Measurements from ENCODE around the gene BST1.

BST1 gene

DNA sequence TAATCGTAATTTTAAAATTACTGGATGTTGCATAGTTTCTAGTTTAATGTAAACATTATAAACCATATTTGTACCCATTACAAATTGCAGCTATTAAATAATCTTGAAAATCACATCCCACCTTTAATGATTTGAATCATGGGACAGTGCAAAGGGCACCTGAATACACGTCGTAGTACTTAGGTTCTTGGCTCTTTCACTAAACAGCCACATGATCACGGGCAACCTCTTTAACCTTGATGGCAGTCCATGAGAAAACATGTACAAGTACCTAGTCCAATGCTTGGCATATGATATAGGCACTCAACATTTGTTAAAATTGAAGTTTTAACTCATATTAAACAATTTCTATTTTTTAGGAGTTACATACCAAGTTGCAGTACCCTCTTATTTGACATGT, 35.9 kb upstream of the BST1 start:
- Histone ChIP-seq H3K4me1 (ENCODE audit: control extremely low read depth in 1 of 4, control insufficient read depth in 4 of 4, insufficient read depth in 4 of 4, low read length in 3 of 4) (peaks cover 4 to 17% (median 10%) of the 10 kb centered on the region in 4 experiments), H3K4me3 (ENCODE audit: control insufficient read depth in 1 of 7, extremely low read depth in 1 of 7, insufficient read depth in 4 of 7, low read depth in 2 of 7, low read length in 6 of 7) (no peak overlapping the region), H3K36me3 (ENCODE audit: control insufficient read depth in 4 of 4, insufficient read depth in 4 of 4, low read length in 3 of 4) (peaks cover 0 to 3% (median 0%) of the 10 kb centered on the region in 4 experiments), H3K9me3 (ENCODE audit: control extremely low read depth in 1 of 5, control insufficient read depth in 4 of 5, insufficient read depth in 2 of 5, low read depth in 1 of 5, low read length in 4 of 5) (no peaks in the 10 kb centered on the region), H3K27ac (ENCODE audit: insufficient read depth in 1 of 2, low read depth in 1 of 2, low read length in 2 of 2, poor library complexity in 1 of 2, severe bottlenecking in 2 of 2) (no peak overlapping the region), H3K27me3 (replicated peaks in 2 of 5; ENCODE audit: control insufficient read depth in 4 of 5, insufficient read depth in 5 of 5, low read length in 4 of 5) (no peaks in the 10 kb centered on the region)
- DNase-seq, result no peak
- CTCF ChIA-PET, result interaction anchor here (0.7 to 1.8 kb wide), 2 partner anchors 10 kb away, joined by 3 to 6 read pairs; no protein-coding TSS in a partner anchor
- 96% methylated on average over 3 of the region's 4 CpGs for WGBS (ENCODE audit: insufficient coverage)
- POLR2A ChIA-PET, result no interaction called here

DNA sequence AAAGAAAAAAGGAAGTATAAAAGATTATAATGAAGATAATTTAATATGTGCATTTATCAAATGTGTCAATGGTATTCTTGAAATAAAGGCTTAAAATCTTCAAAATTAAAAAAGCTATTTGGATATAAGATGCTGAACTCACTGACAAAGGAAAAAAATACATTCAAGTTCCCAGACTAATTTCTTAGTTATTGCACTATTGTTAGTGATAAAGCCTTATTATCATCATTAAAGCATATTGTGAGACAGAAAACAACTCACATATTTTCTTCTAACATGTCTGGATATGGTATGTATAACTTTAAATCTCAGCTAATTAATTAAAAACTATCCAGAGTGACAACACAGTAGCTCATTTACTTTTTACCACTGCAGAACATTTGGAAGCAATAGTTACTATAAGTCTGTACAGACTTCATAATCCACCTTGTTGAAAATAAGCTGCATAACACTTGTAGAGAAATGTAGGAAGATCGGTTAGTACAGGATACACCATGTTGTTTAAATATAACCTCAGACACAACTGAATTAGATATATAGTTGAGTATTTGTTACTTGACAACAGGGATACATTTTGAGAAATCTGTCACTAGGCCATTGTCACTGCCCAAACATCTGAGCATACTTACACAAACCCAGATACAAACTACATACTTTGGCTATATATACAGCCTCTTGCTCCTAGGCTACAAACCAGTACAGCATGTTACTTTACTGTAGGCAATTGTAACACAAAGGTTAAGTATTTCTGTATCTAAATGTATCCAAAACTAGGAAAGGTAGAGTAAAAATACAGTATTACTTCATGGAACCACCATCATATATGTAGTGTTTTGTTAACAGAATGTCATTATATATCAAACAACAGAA, 34.1 kb upstream of the BST1 start:
- Histone ChIP-seq H3K27me3 (replicated peaks in 2 of 5; ENCODE audit: control insufficient read depth in 4 of 5, insufficient read depth in 5 of 5, low read length in 4 of 5) (no peaks in the 10 kb centered on the region), H3K27ac (ENCODE audit: insufficient read depth in 1 of 2, low read depth in 1 of 2, low read length in 2 of 2, poor library complexity in 1 of 2, severe bottlenecking in 2 of 2) (no peak overlapping the region), H3K9me3 (ENCODE audit: control extremely low read depth in 1 of 5, control insufficient read depth in 4 of 5, insufficient read depth in 2 of 5, low read depth in 1 of 5, low read length in 4 of 5) (no peaks in the 10 kb centered on the region), H3K4me3 (ENCODE audit: control insufficient read depth in 1 of 7, extremely low read depth in 1 of 7, insufficient read depth in 4 of 7, low read depth in 2 of 7, low read length in 6 of 7) (no peak overlapping the region), H3K36me3 (ENCODE audit: control insufficient read depth in 4 of 4, insufficient read depth in 4 of 4, low read length in 3 of 4) (peaks cover 0 to 7% (median 0%) of the 10 kb centered on the region in 4 experiments), H3K4me1 (ENCODE audit: control extremely low read depth in 1 of 4, control insufficient read depth in 4 of 4, insufficient read depth in 4 of 4, low read length in 3 of 4) (peaks cover 4 to 17% (median 10%) of the 10 kb centered on the region in 4 experiments)
- ChIA-PET POLR2A (no interaction called here), CTCF (no interaction called here)
- WGBS (ENCODE audit: insufficient coverage), result no CpG with 5 or more reads among the region's 1 CpG
- DNase-seq, result no peak

- Histone ChIP-seq H3K9me3 (ENCODE audit: control extremely low read depth in 1 of 5, control insufficient read depth in 4 of 5, insufficient read depth in 2 of 5, low read depth in 1 of 5, low read length in 4 of 5) (no peaks in the 10 kb centered on the region), H3K4me1 (ENCODE audit: control extremely low read depth in 1 of 4, control insufficient read depth in 4 of 4, insufficient read depth in 4 of 4, low read length in 3 of 4) (peaks cover 4 to 12% (median 10%) of the 10 kb centered on the region in 4 experiments), H3K27ac (ENCODE audit: insufficient read depth in 1 of 2, low read depth in 1 of 2, low read length in 2 of 2, poor library complexity in 1 of 2, severe bottlenecking in 2 of 2) (no peak overlapping the region), H3K27me3 (replicated peaks in 2 of 5; ENCODE audit: control insufficient read depth in 4 of 5, insufficient read depth in 5 of 5, low read length in 4 of 5) (no peaks in the 10 kb centered on the region), H3K36me3 (ENCODE audit: control insufficient read depth in 4 of 4, insufficient read depth in 4 of 4, low read length in 3 of 4) (peaks cover 0 to 7% (median 0%) of the 10 kb centered on the region in 4 experiments), H3K4me3 (ENCODE audit: control insufficient read depth in 1 of 7, extremely low read depth in 1 of 7, insufficient read depth in 4 of 7, low read depth in 2 of 7, low read length in 6 of 7) (no peak overlapping the region)
- ChIA-PET CTCF (interaction anchor here (0.6 to 1.8 kb wide), 5 partner anchors 9 to 526 kb away, joined by 3 to 4 read pairs (median 3); no protein-coding TSS in a partner anchor), POLR2A (no interaction called here)
- 100% methylated on average over 1 of the region's 3 CpGs for WGBS (ENCODE audit: insufficient coverage)
- no peak for DNase-seq
Measured at GRCh38 chr4:15670576-15670975, 32.3 kb upstream of the BST1 start.

- Histone ChIP-seq H3K4me3 (ENCODE audit: control insufficient read depth in 1 of 7, extremely low read depth in 1 of 7, insufficient read depth in 4 of 7, low read depth in 2 of 7, low read length in 6 of 7) (no peak overlapping the region), H3K4me1 (ENCODE audit: control extremely low read depth in 1 of 4, control insufficient read depth in 4 of 4, insufficient read depth in 4 of 4, low read length in 3 of 4) (peaks cover 0 to 8% (median 2%) of the 10 kb centered on the region in 4 experiments), H3K27me3 (replicated peaks in 2 of 5; ENCODE audit: control insufficient read depth in 4 of 5, insufficient read depth in 5 of 5, low read length in 4 of 5) (no peaks in the 10 kb centered on the region), H3K27ac (ENCODE audit: insufficient read depth in 1 of 2, low read depth in 1 of 2, low read length in 2 of 2, poor library complexity in 1 of 2, severe bottlenecking in 2 of 2) (no peak overlapping the region), H3K9me3 (ENCODE audit: control extremely low read depth in 1 of 5, control insufficient read depth in 4 of 5, insufficient read depth in 2 of 5, low read depth in 1 of 5, low read length in 4 of 5) (no peaks in the 10 kb centered on the region), H3K36me3 (ENCODE audit: control insufficient read depth in 4 of 4, insufficient read depth in 4 of 4, low read length in 3 of 4) (peaks cover 0 to 5% (median 0%) of the 10 kb centered on the region in 4 experiments)
- no peak for DNase-seq
- WGBS (ENCODE audit: insufficient coverage), result 100% methylated on average over 1 of the region's 3 CpGs
- CTCF ChIA-PET, result interaction anchor here (1.2 to 2.7 kb wide), 5 partner anchors 8 to 95 kb away, joined by 3 to 14 read pairs (median 4); no protein-coding TSS in a partner anchor
- POLR2A ChIA-PET, result no interaction called here
Measured at GRCh38 chr4:15672101-15672500, 30.8 kb upstream of the BST1 start.

DNA sequence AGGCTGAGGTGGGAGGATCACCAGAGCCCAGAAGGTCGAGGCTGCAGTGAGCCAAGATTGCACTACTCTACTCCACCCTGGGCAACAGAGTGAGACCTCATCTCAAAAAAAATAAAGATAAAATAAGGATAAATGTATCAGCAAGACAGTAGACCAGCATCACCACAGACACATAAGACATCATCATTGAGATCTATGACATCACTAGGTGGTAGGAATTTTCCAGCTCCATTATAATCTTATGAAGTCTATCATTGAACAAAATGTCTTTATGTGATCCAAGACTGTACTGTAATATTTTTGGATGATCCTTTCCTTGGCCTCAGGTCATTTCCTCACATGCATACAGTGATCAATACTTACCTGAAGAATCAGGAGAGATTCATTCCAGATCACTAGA, 29.5 kb upstream of the BST1 start:
- Histone ChIP-seq H3K9me3 (ENCODE audit: control extremely low read depth in 1 of 5, control insufficient read depth in 4 of 5, insufficient read depth in 2 of 5, low read depth in 1 of 5, low read length in 4 of 5) (no peaks in the 10 kb centered on the region), H3K4me3 (ENCODE audit: control insufficient read depth in 1 of 7, extremely low read depth in 1 of 7, insufficient read depth in 4 of 7, low read depth in 2 of 7, low read length in 6 of 7) (no peak overlapping the region), H3K27ac (ENCODE audit: insufficient read depth in 1 of 2, low read depth in 1 of 2, low read length in 2 of 2, poor library complexity in 1 of 2, severe bottlenecking in 2 of 2) (no peak overlapping the region), H3K27me3 (replicated peaks in 2 of 5; ENCODE audit: control insufficient read depth in 4 of 5, insufficient read depth in 5 of 5, low read length in 4 of 5) (no peaks in the 10 kb centered on the region), H3K36me3 (ENCODE audit: control insufficient read depth in 4 of 4, insufficient read depth in 4 of 4, low read length in 3 of 4) (peaks cover 0 to 4% (median 0%) of the 10 kb centered on the region in 4 experiments), H3K4me1 (ENCODE audit: control extremely low read depth in 1 of 4, control insufficient read depth in 4 of 4, insufficient read depth in 4 of 4, low read length in 3 of 4) (peaks cover 0 to 8% (median 4%) of the 10 kb centered on the region in 4 experiments)
- POLR2A ChIA-PET, result no interaction called here
- WGBS (ENCODE audit: insufficient coverage), result no CpG with 5 or more reads among the region's 1 CpG
- no peak for DNase-seq
- CTCF ChIA-PET, result interaction anchor here (0.6 to 2.7 kb wide), 6 partner anchors 10 to 201 kb away, joined by 3 to 14 read pairs (median 3); no protein-coding TSS in a partner anchor

DNA sequence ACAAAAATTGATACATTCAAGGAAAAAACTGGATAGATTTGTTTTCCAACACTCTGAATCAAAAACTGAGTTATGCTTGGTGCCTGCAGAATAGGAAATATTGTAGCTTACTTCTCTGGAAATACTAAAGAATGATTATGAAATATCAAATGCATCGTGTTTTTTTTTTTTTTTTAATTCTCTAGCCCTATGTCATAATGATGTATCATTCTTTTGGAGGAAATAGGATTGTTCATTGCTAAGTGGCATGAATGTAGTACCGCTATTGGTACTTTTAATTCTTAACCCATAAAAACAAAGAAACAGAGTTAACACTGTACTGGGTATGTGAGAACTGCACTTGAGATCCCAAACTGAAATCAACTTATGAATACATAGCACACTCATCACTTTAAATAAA, 28.8 kb upstream of the BST1 start:
- H3K9me3 ChIP-seq (ENCODE audit: control extremely low read depth in 1 of 5, control insufficient read depth in 4 of 5, insufficient read depth in 2 of 5, low read depth in 1 of 5, low read length in 4 of 5), result no peaks in the 10 kb centered on the region
- H3K36me3 ChIP-seq (ENCODE audit: control insufficient read depth in 4 of 4, insufficient read depth in 4 of 4, low read length in 3 of 4), result peaks cover 0 to 4% (median 0%) of the 10 kb centered on the region in 4 experiments
- no CpG with 5 or more reads among the region's 2 CpGs for WGBS (ENCODE audit: insufficient coverage)
- no peak for DNase-seq
- H3K4me1 ChIP-seq (ENCODE audit: control extremely low read depth in 1 of 4, control insufficient read depth in 4 of 4, insufficient read depth in 4 of 4, low read length in 3 of 4), result peaks cover 0 to 5% (median 3%) of the 10 kb centered on the region in 4 experiments
- ChIA-PET POLR2A (no interaction called here), CTCF (interaction anchor here (0.6 to 2.7 kb wide), 3 partner anchors 10 to 202 kb away, joined by 3 to 14 read pairs (median 3); no protein-coding TSS in a partner anchor)
- H3K4me3 ChIP-seq (ENCODE audit: control insufficient read depth in 1 of 7, extremely low read depth in 1 of 7, insufficient read depth in 4 of 7, low read depth in 2 of 7, low read length in 6 of 7), result no peak overlapping the region
- no peak overlapping the region for H3K27ac ChIP-seq (ENCODE audit: insufficient read depth in 1 of 2, low read depth in 1 of 2, low read length in 2 of 2, poor library complexity in 1 of 2, severe bottlenecking in 2 of 2)
- H3K27me3 ChIP-seq (replicated peaks in 2 of 5; ENCODE audit: control insufficient read depth in 4 of 5, insufficient read depth in 5 of 5, low read length in 4 of 5), result no peaks in the 10 kb centered on the region

GRCh38 chr4:15674926-15675325, 27.9 kb upstream of the BST1 start:
- POLR2A ChIA-PET, result interaction anchor here (0.7 kb wide), 1 partner anchor 17 kb away, joined by 3 read pairs; no protein-coding TSS in a partner anchor
- Histone ChIP-seq H3K4me3 (ENCODE audit: control insufficient read depth in 1 of 7, extremely low read depth in 1 of 7, insufficient read depth in 4 of 7, low read depth in 2 of 7, low read length in 6 of 7) (no peak overlapping the region), H3K4me1 (ENCODE audit: control extremely low read depth in 1 of 4, control insufficient read depth in 4 of 4, insufficient read depth in 4 of 4, low read length in 3 of 4) (peaks cover 2 to 10% (median 6%) of the 10 kb centered on the region in 4 experiments), H3K36me3 (ENCODE audit: control insufficient read depth in 4 of 4, insufficient read depth in 4 of 4, low read length in 3 of 4) (peaks cover 0 to 4% (median 0%) of the 10 kb centered on the region in 4 experiments), H3K27me3 (replicated peaks in 2 of 5; ENCODE audit: control insufficient read depth in 4 of 5, insufficient read depth in 5 of 5, low read length in 4 of 5) (no peaks in the 10 kb centered on the region), H3K9me3 (ENCODE audit: control extremely low read depth in 1 of 5, control insufficient read depth in 4 of 5, insufficient read depth in 2 of 5, low read depth in 1 of 5, low read length in 4 of 5) (no peaks in the 10 kb centered on the region), H3K27ac (ENCODE audit: insufficient read depth in 1 of 2, low read depth in 1 of 2, low read length in 2 of 2, poor library complexity in 1 of 2, severe bottlenecking in 2 of 2) (no peak overlapping the region)
- CTCF ChIA-PET, result interaction anchor here (1.7 kb wide), 1 partner anchor 30 kb away, joined by 3 read pairs; no protein-coding TSS in a partner anchor
- DNase-seq, result no peak
- WGBS (ENCODE audit: insufficient coverage), result no CpG with 5 or more reads among the region's 4 CpGs
